Retinal pigment epithelial cell (primary cell): ENCODE results near the gene PCK1.

Experiments
- DNase-seq: peaks from one replicate; pipeline ENCODE4 v3.0.0-alpha.2; 2010; ENCODE audit warnings: low read depth
- H3K4me3 ChIP-seq: 2 replicates; pipeline ENCODE4 v1.5.1; 2011; ENCODE audit warnings: mild to moderate bottlenecking, low read length, control low read depth, moderate library complexity
- CTCF ChIP-seq: conservative IDR thresholded peaks from 2 replicates; pipeline ENCODE4 v1.5.1; 2011; ENCODE audit warnings: low read depth, low read length, control low read depth, inconsistent platforms

PCK1 gene

GRCh38 chr20:57536771-57537724 is 23.9 kb upstream of the PCK1 start:
- DNase-seq = no peak
- TF ChIP-seq CTCF = no peak

GRCh38 chr20:57537822-57538221 is 23.1 kb upstream of the PCK1 start:
- DNase-seq = no peak
- no peak for TF ChIP-seq CTCF
- no peak overlapping the region for H3K4me3 ChIP-seq

More at GRCh38 chr20:57536771-57537724, 23.9 kb upstream of the PCK1 start:
- H3K4me3 ChIP-seq = no peak overlapping the region

- no peak overlapping the region for H3K4me3 ChIP-seq
- no peak for TF ChIP-seq CTCF
- DNase-seq = no peak
Measured at GRCh38 chr20:57539889-57540288, 21.0 kb upstream of the PCK1 start.

GRCh38 chr20:57540890-57541580 is 19.9 kb upstream of the PCK1 start:
- DNase-seq = no peak
- TF ChIP-seq CTCF = no peak
- no peak overlapping the region for H3K4me3 ChIP-seq

- no peak for DNase-seq
- TF ChIP-seq CTCF = no peak
- H3K4me3 ChIP-seq = no peak overlapping the region
Measured at GRCh38 chr20:57543754-57544153, 17.2 kb upstream of the PCK1 start.

GRCh38 chr20:57544838-57545564 is 15.9 kb upstream of the PCK1 start:
- no peak for TF ChIP-seq CTCF
- H3K4me3 ChIP-seq = no peak overlapping the region
- DNase-seq = no peak
